H1 (cell line): ENCODE measurements around the gene KIF25.

Experiments
- KDM1A ChIP-seq: fragments of 200-600, 300-600 bp; sonication (generic); IDR thresholded peaks from 2 replicates; pipeline ENCODE4 v1.7.1; 2016; ENCODE audit warnings: mild to moderate bottlenecking, low read length, borderline replicate concordance
- RAD21 ChIP-seq, 2 experiments: IDR thresholded peaks in 1 of 2; conservative IDR thresholded peaks in 1 of 2; 2 replicates each; pipeline ENCODE4 v1.6.1; 2011; ENCODE audit warnings: low read depth in 2 of 2, low read length in 2 of 2, improper control_type of control experiment in 1 of 2, inconsistent platforms in 1 of 2, mild to moderate bottlenecking in 1 of 2, moderate library complexity in 1 of 2
- TBP ChIP-seq: IDR thresholded peaks from 2 replicates; pipeline ENCODE4 v1.6.1; 2011; ENCODE audit warnings: low read depth, low read length, improper control_type of control experiment
- ZNF274 ChIP-seq: IDR thresholded peaks from 2 replicates; pipeline ENCODE4 v1.7.0; 2012; ENCODE audit warnings: low read length, borderline replicate concordance; ENCODE audit errors: extremely low read depth
- TF ChIP-seq, protein P1 (sequence below), 3 experiments: IDR thresholded peaks; 1 replicate in 2 of 3; 2 replicates in 1 of 3; pipeline versions ENCODE4 v1.5.1 to v1.6.1; 2011; ENCODE audit warnings: low read length in 3 of 3, mild to moderate bottlenecking in 3 of 3, inconsistent platforms in 2 of 3, low read depth in 1 of 3, moderate library complexity in 1 of 3; ENCODE audit not compliant: insufficient read depth in 1 of 3; ENCODE audit errors: control extremely low read depth in 1 of 3

DNA sequence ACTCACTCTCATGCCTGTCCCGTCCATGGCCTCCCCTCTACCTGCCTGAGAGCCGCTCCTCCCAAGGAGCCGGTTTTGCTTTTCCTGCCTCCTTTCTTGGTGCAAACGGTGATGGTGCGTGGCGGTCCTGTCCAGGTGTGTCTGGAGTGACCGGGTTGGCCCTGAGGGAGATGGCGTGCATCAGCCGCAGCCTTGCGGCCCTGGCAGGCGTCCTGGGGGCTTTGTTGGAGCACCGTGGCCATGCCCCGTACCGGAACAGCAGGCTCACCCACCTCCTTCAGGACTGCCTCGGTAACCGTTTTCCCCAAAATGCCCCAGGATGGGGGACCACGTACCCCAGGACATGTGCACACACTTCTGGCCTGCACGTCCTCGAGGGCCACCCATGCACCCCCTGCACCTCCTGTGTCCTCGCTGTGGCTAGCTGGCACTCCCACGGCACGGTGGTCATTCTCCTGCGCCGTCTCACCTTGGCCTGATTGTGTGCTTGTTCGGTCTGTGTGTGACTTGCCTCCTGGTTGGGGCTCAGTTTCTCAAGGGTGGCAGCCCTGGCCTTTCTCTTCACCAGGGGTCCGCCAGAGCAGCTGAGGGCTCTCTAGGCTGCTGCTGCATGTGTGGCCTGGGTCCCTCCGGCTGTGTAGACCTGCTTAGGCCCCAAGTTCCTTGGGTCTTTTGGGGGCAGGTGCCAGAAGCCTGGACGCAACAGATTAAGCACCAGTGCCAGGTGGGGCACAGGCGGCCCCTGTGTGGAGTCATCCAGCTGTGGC is 45.1 kb downstream of the KIF25 start:
- TF ChIP-seq ZNF274: no peak
- TF ChIP-seq TBP: no peak
- TF ChIP-seq RAD21 (IDR thresholded peaks at IDR 0.05 in 1 of 2, conservative IDR thresholded peaks at IDR 0.05 in 1 of 2; ENCODE audit: low read depth in 2 of 2, low read length in 2 of 2): no peak
- no peak for TF ChIP-seq KDM1A
- TF ChIP-seq, protein P1, sequence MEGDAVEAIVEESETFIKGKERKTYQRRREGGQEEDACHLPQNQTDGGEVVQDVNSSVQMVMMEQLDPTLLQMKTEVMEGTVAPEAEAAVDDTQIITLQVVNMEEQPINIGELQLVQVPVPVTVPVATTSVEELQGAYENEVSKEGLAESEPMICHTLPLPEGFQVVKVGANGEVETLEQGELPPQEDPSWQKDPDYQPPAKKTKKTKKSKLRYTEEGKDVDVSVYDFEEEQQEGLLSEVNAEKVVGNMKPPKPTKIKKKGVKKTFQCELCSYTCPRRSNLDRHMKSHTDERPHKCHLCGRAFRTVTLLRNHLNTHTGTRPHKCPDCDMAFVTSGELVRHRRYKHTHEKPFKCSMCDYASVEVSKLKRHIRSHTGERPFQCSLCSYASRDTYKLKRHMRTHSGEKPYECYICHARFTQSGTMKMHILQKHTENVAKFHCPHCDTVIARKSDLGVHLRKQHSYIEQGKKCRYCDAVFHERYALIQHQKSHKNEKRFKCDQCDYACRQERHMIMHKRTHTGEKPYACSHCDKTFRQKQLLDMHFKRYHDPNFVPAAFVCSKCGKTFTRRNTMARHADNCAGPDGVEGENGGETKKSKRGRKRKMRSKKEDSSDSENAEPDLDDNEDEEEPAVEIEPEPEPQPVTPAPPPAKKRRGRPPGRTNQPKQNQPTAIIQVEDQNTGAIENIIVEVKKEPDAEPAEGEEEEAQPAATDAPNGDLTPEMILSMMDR (IDR thresholded peaks at IDR 0.05; ENCODE audit: control extremely low read depth in 1 of 3, insufficient read depth in 1 of 3, low read depth in 1 of 3, low read length in 3 of 3): no peak
